HG03520 (cell line): Measurements from ENCODE around the gene CPNE5.

Experiments used
- ATAC-seq: cut with Tn5 transposase; IDR thresholded peaks from one replicate; pipeline ENCODE4 v1.9.1; 2021; ENCODE audit warnings: mild to moderate bottlenecking, moderate library complexity; ENCODE audit not compliant: unreplicated experiment

CPNE5 gene

DNA sequence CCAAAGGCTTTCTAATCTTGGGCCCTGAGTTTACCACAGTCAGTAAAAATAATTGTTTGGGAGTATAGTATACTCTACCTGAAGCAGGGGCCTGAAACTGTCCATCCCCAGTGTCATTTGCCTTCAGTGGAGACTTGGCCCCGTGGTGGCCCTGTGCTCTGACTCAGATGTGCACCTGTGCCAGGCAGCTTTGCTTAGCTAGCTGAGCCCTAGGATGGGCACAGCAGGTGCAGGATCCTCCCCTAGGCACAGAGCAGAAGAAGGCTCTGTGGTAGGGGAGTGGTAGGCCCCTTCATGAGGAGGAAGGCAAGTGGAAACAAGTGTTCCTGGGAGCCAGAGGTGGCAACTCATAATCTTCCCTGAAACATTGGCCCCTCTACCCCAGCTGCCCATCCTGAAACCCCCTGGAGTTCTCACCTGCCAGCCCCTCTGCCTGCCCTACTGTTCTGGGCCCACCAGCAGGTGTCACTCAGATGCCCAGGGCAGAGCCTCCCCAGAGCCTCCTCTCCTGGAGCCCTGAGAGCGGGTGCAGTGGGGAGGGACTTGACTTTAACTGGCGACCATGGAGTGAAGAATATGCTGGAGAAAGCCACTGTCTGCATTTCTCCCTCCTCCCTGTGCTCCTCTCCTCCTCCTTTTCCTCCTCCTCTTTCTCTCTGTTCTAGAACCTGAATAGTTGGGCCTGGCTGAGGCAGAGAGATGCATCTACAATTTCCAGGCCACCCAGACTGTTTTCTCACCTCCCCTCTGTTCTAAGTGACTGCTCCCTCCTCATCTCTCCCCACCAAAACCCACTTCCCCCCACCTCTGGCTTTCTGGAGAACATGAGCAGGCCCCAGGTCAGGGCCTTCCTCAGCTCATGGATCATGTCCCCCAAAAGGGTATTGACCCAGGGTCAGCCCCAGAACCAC is 2.9 kb downstream of the CPNE5 start:
- ATAC-seq, result no peak

DNA sequence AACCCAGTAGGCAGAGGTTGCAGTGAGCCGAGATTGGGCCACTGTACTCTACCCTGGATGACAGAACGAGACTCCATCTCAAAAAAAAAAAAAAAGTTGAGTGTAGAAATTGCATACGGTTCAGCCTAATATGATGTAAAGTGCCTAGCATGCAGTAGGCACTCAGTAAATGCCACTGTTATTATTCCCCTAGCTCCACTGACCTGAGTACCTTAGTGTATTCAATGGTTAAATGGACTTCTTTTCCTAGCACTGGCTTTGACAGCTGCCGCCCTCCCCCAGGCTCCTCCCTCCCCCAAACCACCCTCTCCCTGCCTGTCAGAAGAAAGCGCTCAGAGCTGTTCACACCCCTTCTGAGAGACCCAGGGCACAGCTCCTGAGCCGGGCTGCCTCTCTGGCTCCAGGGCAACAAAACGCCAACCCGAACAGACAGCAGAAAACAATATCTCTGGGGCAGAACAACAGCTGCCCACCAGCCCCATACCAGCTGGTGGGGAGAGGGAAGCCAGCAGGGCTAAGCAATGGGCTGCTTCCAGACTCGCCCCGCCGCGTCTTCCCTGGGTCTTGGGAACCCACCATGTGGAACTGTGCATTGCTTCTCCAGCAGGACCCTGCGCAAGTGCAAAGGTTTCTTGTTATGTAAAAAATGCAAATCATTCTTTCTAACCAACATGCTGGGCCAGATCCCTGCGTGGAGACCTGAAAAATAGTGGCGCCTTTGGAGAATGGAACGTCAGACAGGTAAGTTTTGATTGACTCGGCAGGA is 4.5 kb downstream of the CPNE5 start:
- no peak for ATAC-seq

DNA sequence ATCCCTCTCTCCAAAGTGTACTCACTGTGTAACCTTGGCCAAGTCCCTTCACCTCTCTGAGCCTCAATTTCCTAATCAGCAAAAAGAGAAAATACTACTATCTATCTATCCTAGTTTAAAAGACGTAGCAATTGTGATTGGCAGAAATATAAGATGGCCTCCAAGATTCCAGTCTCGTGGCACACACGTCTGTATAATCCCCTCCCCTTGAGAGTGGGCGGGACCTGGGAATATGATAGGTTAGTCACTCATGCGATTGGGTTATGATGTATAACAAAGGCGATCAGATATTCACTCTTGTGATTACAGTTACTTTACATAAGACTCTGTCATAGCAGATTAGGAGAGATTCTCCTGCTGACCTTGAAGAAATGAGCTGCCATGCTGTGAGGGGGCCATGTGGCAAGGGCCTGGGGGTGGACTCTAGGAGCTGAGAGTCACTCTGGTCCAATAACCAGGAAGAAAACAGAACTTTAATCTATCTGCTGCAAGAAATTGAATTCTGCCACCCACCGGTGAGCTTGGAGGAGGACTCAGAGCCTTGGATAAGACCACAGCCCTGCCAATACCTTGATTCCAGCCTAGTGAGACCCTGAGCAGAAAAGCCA is 6.0 kb downstream of the CPNE5 start:
- no peak for ATAC-seq

DNA sequence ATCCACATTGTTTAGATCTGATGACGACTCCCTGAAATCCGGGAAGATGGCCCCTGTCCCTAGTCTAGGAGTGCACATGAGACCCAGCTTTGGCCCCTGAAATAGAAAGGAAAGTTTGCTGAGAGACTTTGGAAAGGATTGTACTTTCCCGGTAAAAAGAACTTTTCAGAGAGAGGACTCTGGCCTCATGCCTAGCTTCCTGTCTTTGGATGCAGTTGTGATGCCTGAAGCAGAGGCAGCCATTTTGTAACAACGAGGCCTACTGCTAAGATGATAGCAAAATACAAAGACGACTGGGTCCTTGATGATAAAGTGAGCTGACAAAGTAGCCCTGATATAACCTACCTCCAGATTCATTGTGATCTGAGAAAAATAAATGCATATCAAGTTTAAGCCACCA is 6.9 kb downstream of the CPNE5 start:
- no peak for ATAC-seq

DNA sequence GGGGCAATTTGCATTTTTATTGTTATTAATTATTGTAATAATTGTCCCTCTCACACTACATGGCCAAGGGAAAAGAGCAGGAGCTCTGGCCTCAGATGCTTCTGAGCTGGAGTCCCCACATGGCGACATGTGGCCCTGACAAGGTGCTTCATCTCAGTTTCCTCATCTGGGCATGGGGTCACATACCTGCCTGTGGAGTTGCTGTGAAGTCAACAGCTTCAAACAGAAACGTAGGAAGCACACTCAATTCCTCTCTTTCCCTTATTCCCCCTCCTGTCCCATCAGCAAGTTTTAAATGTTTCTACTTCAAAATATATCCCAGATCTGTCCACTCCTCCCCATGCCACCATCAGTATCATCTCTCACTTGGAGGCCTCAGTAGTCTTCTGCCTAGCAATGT is 8.7 kb downstream of the CPNE5 start:
- ATAC-seq, result no peak

DNA sequence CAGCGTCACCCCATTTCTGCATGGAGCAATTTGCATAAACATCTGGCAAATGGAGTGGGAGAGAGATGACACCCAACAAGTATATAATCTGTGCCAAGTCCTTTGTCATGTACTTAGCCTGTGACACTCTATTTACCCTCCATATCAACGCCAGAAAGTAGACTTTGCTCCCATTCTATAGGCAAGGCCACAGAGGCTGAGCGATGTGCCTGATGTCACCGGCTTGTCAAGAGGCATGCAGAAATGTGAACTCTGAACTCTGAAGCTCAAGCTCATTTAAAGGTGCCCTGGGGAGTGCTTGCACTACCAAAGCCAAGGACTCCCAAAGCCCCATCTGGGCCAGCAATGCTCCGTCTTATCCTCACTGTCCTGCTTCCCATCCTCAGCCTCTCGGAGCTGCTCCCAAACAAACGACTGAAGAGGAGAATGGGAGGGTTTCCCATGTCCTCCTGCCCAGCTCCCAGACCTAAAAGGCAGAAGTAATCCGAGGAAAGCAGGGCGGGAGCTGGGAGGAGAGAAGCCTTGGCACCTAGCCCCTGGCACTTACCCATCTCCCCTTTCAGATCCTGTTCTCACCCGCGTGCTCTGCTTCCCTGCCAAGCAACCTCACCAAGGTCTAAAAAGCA is 9.2 kb downstream of the CPNE5 start:
- ATAC-seq, result no peak

DNA sequence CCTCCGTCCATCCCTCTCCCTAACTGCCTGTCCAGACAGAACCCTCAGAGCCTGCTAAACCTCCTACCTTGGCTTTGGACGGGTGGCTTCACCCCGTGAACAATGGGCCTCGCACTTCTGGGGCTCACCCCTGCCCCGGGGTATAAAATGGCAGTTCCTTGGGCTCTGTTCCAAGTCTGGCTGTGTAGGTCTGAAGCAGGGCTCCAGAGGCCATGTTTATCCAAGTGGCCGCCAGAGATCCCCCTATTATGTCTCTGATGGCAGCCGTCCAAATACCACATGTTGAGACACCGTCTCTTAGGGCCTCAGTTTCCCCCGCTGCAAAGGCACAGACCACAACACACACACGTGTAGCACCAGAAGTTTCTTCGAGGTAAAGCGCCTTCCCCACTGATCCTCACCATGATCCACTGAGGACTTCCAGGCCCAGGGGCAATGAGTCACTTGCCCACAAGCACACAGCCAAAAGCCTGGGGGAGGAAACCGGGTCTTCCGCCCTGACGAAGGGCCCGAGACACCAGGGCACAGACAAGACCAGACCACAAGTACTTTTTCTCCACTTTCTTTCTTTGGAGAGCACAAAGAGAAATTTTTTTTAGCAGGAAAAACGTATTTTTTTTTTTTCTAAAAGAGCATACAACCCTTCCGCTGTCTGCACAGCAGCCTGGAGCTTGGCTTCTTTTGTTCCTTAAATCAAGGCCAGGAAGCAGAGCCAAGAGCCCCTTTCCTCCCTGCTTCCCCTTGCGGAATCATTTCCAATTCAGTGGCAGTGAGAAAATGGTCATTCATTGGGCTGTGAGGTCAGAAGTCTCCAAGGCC is 11.8 kb downstream of the CPNE5 start:
- ATAC-seq, result no peak

DNA sequence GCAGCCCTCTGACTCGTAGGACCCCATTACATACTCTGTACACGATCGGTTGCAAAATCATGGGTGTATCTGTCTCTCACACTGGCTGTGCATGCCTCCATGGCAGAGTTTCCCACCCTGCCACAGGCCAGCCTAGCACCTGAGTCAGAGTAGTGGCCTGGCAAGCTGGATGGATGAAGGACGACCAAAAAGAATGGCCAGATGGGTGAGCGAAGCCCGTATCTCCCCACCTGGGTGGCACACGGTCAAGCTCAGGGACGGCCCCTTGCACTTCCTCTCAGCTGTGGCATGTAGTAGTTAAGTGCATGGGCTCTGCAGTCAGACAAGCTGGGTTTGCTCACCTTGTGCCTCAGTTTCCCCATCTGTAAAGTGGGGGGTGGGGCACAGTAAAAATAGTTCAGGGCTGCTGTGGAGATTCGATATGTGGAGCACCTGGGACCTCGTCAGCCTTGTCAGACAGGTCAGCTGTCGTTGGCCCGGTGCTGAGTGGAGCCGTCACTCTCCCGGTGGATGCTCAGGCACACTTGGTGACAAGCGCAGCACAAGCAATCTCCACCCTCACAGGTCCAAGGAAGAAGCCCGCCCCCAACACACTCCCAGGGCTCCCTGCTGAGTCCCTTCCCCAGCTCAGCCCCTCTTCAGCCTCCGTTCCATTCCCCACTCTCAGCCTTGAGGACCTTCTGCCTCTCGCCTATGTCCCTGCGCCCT is 12.6 kb downstream of the CPNE5 start:
- ATAC-seq, result no peak

DNA sequence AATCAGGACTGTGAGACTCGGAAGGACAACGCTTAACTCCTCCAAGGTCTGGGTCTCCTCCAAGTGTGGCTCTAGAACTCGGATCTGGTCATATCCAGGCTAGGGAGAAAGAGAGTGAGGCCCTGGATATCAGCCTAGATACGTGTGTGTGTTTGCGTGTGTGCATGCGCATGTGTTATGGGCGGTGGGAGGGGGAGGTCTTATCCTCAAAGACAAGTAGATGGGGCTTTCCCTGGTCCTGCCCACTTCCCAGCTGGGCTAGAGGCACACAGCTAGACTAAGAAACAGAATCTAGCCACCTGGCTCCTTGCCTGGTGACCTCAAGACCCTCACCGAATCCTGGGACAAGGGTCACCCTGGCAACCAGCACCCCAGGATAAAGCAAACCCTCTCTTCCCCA is 13.2 kb downstream of the CPNE5 start:
- no peak for ATAC-seq

DNA sequence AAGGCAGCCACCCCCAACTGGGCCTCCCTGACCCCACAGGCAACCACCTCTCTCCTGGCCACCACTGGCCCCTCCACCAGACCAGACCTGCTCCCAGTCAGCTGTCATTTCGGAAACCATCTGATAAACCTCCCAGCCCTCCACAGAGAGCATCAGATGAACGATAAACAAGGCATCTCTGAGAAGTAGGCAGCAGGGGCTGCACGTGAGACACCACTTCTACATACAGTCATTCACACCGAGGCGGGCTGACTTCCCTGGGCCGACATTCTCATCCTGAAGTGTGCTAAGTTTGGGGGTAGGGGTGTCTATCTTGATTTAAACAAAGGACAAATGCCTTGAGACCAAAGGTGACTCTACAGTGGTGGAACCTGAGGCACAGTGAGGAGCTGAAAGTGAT is 13.8 kb downstream of the CPNE5 start:
- no peak for ATAC-seq

DNA sequence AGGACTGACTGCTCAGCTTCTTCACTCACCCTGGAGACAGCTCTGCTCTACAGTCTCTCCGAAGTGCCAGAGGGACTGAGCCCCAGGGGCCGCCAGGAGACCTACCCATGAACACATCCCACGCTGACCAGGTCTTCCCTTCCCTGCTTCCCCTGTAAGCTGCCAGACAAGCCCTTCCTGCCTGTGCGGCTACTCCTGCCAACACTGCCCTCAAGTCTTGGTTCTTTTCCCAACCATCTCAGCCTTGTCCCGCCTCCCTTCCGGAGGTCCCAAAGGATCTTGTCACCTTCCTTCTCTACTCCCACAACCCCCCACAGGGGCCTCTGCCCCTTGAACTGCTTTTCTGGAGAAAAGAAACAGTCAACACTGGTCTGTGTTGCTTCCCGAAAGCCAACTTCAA is 15.0 kb downstream of the CPNE5 start:
- ATAC-seq, result no peak

DNA sequence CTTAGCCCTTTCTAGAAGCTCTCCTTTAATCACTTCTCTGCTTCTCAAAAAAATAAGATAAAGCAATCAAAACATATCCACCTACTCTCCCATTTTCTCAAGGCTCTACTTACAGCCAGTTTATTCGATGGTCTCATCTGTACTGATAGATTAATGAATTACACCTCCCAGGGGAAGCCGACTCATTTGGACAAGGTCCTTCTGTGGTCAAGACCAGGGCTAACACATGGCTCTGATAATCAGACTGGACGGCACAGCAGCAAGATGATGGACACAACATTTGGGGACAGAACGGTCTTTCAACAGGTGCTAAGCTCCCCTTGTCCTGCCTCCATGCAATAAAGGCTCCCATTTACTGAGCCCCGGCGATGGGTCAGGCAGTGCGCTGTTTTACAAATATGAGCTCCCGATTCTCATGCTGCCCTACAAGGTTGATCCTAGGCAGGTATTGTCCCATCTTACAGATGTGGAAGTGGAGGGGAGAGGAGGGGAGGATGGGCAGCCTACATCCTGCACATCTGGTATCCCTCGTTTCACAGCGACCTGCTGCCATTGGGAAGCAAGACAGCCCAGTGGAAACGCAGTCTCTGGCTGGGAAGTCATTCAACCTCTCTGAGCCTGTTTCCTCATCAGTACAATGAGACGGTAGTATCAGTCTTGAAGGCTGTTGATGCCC is 15.7 kb downstream of the CPNE5 start:
- no peak for ATAC-seq

DNA sequence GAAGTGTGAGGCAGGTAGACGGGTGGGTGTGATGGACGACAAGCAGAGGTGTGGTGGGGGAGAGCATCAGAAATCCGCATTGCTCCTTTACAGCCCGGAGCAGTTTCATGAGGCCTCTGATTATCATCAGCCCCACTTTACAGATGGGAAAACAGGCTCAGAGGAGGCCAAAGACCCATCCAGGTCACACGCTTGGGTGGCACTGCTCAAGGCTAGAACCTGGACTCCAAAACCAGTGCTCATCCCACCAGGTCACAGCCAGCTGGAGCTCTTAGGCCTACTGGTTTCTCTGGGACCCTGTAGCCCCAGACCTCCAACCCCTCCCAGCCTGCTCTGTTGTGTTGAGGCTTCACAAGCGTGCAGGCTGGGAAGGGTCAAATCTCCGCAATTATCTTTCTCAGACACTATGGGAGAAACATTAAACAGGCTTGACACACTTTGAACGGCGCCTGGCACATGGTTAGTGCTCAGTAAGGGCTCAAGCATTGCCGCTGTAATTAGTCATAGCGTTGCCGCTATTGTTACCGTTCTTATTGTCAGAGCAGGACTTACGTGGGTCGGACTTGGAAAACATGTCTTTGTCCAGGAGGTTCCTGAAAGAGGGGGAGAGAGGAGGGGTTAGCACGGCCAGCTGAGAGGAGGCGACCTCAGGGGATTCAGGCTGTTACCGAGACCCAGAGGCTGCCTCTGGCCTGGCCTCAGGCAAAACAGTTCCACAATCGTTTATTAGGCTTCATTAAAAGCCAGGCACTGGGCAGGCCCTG is 16.6 kb downstream of the CPNE5 start:
- no peak for ATAC-seq

DNA sequence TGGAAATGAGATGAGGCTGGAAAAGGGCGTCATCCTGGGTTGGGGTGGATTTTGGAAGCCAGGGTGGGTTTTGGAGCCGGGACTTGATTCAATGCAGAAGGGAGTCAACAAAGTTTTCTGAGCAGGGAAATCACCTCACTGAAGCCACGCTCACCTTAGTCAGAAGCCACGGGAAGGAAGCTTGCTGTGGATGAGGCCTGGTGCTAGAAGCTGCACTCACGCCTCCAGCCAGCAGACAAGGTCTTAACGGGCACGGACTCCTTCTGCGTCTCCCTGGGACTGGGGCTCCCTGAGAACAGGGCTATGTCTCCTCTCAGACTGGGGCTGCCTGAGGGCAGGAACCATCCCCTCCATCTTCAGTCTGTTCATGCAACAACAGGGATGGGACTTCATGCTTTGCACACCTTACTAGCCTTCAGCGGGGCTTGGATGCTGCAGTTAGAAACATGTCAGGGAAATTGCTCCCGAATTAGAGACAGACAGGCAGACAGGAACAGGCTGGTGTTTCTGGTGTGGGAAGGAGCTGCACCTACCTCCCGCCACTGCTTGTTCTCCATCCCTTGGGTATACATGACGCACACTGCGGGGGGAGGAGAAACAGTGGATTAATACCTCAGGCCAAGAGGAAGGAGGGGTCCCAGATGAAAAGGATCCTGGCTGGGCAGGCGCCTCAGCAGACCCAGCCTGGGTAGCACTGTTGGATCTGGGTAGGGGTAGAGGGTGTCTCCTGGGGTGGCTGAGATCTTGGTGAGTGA is 17.5 kb downstream of the CPNE5 start:
- no peak for ATAC-seq

DNA sequence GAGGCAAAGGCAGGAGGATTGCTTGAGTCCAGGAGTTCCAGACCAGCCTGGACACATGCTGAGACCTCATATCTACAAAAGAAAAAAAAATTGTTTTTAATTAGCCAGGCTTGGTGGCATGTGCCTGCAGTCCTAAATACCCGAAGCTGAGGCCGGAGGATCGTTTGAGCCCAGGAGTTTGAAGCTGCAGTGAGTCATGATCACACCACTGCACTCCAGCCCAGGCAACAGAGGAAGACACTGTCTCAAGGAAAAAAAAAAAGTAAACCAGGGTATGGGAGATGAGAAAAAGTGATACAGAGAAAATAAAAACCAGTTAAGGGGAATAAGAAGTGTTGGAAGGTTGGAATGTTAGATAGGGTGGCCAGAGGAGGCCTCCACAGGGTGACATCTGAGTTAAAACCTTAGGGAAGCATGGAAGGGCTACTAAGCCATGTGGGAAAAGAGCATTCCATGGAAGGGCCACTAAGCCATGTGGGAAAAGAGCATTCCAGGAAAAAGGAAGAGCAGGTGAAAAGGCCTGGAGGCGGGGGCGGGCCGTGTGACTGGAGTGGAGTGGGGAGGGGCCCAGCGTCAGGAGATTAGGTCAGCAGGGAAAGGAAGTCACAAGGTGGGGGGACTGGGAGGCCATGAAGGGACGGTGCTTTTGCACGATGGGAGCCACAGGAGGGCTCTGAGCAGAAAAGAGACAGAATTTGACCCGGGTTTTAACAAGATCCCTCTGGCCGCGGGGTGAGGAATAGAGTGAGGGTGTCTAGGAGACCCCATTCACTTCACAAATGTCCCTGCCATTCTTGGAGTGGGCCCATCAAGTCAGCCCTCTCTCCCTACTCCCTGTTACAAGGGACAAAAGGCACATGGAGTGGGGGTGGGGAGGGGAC is 18.3 kb downstream of the CPNE5 start:
- no peak for ATAC-seq

DNA sequence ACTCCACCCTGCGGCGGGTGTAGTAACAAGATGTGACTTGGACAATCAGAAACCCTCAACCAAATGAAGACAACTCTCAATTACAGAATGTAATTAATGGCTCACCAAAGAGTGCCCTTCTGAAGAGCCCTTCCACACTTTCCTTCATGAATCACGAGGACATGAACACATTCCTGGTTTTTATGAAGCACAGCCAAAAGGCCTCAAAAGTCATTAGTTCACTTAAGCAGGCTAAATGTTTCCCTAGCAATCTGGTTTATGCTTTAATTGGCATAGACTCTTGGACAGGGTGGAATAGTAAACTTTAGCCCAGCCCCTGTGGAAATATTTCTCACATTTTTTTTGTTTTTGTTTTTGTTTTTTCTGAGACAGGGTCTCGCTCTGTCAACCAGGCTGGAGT is 20.5 kb downstream of the CPNE5 start:
- ATAC-seq, result no peak

DNA sequence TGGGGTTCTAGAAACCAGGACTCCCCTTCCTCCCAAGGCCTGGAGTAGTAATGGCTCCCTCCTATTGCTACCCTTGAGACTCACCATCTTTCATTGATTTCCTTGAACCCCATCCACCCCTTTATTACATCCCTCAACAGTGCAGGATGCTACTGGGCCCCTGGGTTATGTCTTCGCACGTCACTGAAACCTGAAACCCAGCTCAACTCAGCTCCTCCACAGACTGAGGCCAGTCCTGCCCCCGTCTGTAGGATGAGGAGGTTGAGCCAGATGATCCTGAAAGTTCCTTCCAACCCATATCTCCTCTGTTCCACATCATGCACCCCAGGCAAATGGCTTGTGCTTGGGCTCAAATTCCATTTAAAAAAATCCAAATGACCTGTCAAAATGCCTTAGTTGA is 21.4 kb downstream of the CPNE5 start:
- ATAC-seq, result no peak
